ENCODE data around the gene RPS6KA2. TPM values are rescaled to one million over a fixed set of nuclear protein-coding genes. Genes with fewer than 3 reads are reported as not detected.

The RPS6KA2 gene
- total and polyA plus RNA-seq, 2 donors (not counting 3 experiments of a cell fraction or from before 2014, with no cell fraction given) = 54.5 to 75.8 TPM

DNA sequence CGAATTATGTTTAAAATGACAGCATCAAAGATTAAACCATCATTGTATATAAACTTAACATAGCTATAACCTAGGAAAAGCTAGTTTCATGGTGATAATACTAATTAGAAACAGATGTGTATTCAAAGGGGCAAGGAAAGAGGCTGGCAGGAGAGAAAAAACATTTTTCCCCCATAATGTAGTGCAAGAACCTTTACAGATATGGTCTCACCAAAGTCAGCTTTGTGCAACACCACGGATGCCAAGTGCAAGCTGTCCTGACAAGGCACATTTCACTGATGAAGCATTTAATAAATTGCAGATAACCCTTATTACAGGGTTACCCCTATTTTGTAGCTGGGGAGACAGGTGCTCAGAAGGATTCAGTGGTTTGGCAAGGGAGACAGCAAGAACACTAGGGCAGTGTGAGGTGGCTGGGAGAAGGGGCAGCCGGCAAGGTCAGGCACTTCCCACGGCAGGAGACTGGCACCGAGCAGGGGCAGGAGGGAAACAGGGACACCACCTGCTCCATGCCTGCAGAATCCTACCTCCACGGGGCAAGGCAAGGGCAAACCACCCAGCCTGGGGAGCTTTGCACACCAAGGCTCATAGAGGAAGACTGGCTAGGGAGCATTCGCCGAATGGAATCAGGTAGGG lies 6.5 kb downstream of the RPS6KA2 start:
- H3K4me1 ChIP-seq (ENCODE audit: control insufficient read depth, extremely low read depth, insufficient read depth, low read length) = peaks cover 56% of the 10 kb centered on the region
- no peak overlapping the region for H3K9ac ChIP-seq (replicated peaks; ENCODE audit: extremely low read depth, insufficient read depth, low read length)
- H2AFZ ChIP-seq (ENCODE audit: low read depth, low read length) = no peak overlapping the region
- peaks cover 46% of the 10 kb centered on the region for H3K79me2 ChIP-seq (ENCODE audit: control insufficient read depth, insufficient read depth, low read length)
- CTCF ChIA-PET = interaction anchor here (1.0 kb wide), 2 partner anchors 21 to 149 kb away, joined by 3 to 4 read pairs; no protein-coding TSS in a partner anchor
- no peak for DNase-seq (ENCODE audit: low read depth, low spot score)
- H3K36me3 ChIP-seq (ENCODE audit: control insufficient read depth in 2 of 2, extremely low read depth in 1 of 2, insufficient read depth in 2 of 2, low read length in 2 of 2) = peaks cover 0 to 9% of the 10 kb centered on the region in 2 experiments
- dilution Hi-C loops (cut with MboI; ENCODE audit: extremely low pct_ligation_motif_present, low sequenced_read_pairs) = no loop called here
- no peak overlapping the region for H3K4me2 ChIP-seq (ENCODE audit: insufficient read depth, low read length)
- TF ChIP-seq GATA2 (IDR thresholded peaks at IDR 0.05; ENCODE audit: insufficient read depth, insufficient read length, low read depth, low read length) = no peak
- no peak for TF ChIP-seq MYC (IDR thresholded peaks at IDR 0.05; ENCODE audit: low read depth, low read length)
- no peak for TF ChIP-seq EZH2 (IDR thresholded peaks at IDR 0.05; ENCODE audit: borderline replicate concordance, low read depth, low read length, severe bottlenecking)
- TF ChIP-seq POLR2A (IDR thresholded peaks at IDR 0.05; ENCODE audit: low read depth, low read length) = no peak
- TF ChIP-seq MAX (IDR thresholded peaks at IDR 0.05; ENCODE audit: insufficient read depth, insufficient read length) = no peak
- TF ChIP-seq, protein P1, sequence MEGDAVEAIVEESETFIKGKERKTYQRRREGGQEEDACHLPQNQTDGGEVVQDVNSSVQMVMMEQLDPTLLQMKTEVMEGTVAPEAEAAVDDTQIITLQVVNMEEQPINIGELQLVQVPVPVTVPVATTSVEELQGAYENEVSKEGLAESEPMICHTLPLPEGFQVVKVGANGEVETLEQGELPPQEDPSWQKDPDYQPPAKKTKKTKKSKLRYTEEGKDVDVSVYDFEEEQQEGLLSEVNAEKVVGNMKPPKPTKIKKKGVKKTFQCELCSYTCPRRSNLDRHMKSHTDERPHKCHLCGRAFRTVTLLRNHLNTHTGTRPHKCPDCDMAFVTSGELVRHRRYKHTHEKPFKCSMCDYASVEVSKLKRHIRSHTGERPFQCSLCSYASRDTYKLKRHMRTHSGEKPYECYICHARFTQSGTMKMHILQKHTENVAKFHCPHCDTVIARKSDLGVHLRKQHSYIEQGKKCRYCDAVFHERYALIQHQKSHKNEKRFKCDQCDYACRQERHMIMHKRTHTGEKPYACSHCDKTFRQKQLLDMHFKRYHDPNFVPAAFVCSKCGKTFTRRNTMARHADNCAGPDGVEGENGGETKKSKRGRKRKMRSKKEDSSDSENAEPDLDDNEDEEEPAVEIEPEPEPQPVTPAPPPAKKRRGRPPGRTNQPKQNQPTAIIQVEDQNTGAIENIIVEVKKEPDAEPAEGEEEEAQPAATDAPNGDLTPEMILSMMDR (IDR thresholded peaks at IDR 0.05; ENCODE audit: extremely low read depth in 1 of 2, insufficient read depth in 1 of 2, low read depth in 1 of 2, low read length in 2 of 2) = no peak
- TF ChIP-seq JUN (IDR thresholded peaks at IDR 0.05; ENCODE audit: borderline replicate concordance, insufficient read depth, insufficient read length, low read depth) = no peak
- TF ChIP-seq POLR2AphosphoS5 (IDR thresholded peaks at IDR 0.05; ENCODE audit: insufficient read depth, low read depth, low read length) = no peak
- POLR2A ChIA-PET = no interaction called here
- BruUV-seq (replicated peaks) = no TSS peak
- H3K27ac ChIP-seq (ENCODE audit: insufficient read depth, low read depth, low read length) = no peak overlapping the region
- no peaks in the 10 kb centered on the region for H4K20me1 ChIP-seq (replicated peaks; ENCODE audit: control insufficient read depth, extremely low read depth, insufficient read depth, low read length)
- no peaks in the 10 kb centered on the region for H3K9me1 ChIP-seq (replicated peaks; ENCODE audit: control insufficient read depth, extremely low read depth, insufficient read depth, low read length)
- no peaks in the 10 kb centered on the region for H3K27me3 ChIP-seq (ENCODE audit: control insufficient read depth in 2 of 2, insufficient read depth in 2 of 2, low read length in 2 of 2)
- H3K4me3 ChIP-seq (replicated peaks in 1 of 3; ENCODE audit: insufficient read depth in 1 of 3, low read depth in 1 of 3, low read length in 3 of 3) = no peak overlapping the region
- no peak for FAIRE-seq
- intact Hi-C loops (cut with micrococcal nuclease) = no loop called here
- no peaks in the 10 kb centered on the region for H3K9me3 ChIP-seq (replicated peaks; ENCODE audit: control insufficient read depth, insufficient read depth, low read length)

Data from endothelial cell of umbilical vein (primary cell).